GM23248 (cell line): Measurements from ENCODE around the gene ADAMTS14. TPM values are rescaled to one million over a fixed set of nuclear protein-coding genes. Genes with fewer than 3 reads are reported as not detected.

Source experiments
- DNase-seq: peaks from one replicate; pipeline ENCODE4 v3.0.0-alpha.2; 2015
- H2AFZ ChIP-seq: fragments of 200-600 bp; sonication (generic); 2 replicates; pipeline ENCODE4 v1.6.1; 2016; ENCODE audit warnings: antibody characterized with exemption
- H3F3A ChIP-seq: fragments of 200-600 bp; sonication (generic); 2 replicates; pipeline ENCODE4 v1.6.1; 2016; ENCODE audit warnings: mild to moderate bottlenecking, antibody characterized with exemption, mixed run types; ENCODE audit not compliant: insufficient read depth
- H3K27ac ChIP-seq: fragments of 200-600 bp; sonication (generic); 2 replicates; pipeline ENCODE4 v1.5.1; 2016; ENCODE audit warnings: mild to moderate bottlenecking
- H3K27me3 ChIP-seq: fragments of 200-600 bp; sonication (generic); replicated peaks from 2 replicates; pipeline ENCODE4 v1.6.1; 2016; ENCODE audit warnings: mild to moderate bottlenecking; ENCODE audit not compliant: insufficient read depth
- H3K36me3 ChIP-seq: fragments of 200-600 bp; sonication (generic); 2 replicates; pipeline ENCODE4 v1.6.1; 2016; ENCODE audit warnings: low read depth, mild to moderate bottlenecking
- H3K4me1 ChIP-seq: fragments of 200-600 bp; sonication (generic); 2 replicates; pipeline ENCODE4 v1.6.1; 2016; ENCODE audit warnings: mild to moderate bottlenecking; ENCODE audit not compliant: insufficient read depth
- H3K4me2 ChIP-seq: fragments of 200-600 bp; sonication (generic); one replicate; pipeline ENCODE4 v1.6.1; 2016; ENCODE audit warnings: mild to moderate bottlenecking; ENCODE audit not compliant: unreplicated experiment
- H3K4me3 ChIP-seq: fragments of 200-600 bp; sonication (generic); 2 replicates; pipeline ENCODE4 v1.5.1; 2016; ENCODE audit warnings: mild to moderate bottlenecking
- H3K79me2 ChIP-seq: fragments of 200-600 bp; sonication (generic); 2 replicates; pipeline ENCODE4 v1.6.1; 2016; ENCODE audit warnings: mild to moderate bottlenecking; ENCODE audit not compliant: insufficient read depth
- H3K9ac ChIP-seq: fragments of 200-600 bp; sonication (generic); 2 replicates; pipeline ENCODE4 v1.6.1; 2016; ENCODE audit warnings: mild to moderate bottlenecking
- H3K9me2 ChIP-seq: fragments of 200-600 bp; sonication (generic); 2 replicates; pipeline ENCODE4 v1.6.1; 2016; ENCODE audit warnings: mixed run types, mild to moderate bottlenecking, moderate library complexity; ENCODE audit not compliant: insufficient read depth
- H3K9me3 ChIP-seq: fragments of 200-600 bp; sonication (generic); one replicate; pipeline ENCODE4 v1.6.1; 2017; ENCODE audit warnings: low read depth
- H4K20me1 ChIP-seq: fragments of 200-600 bp; sonication (generic); 2 replicates; pipeline ENCODE4 v1.6.0; 2016; ENCODE audit not compliant: insufficient read depth
- EZH2 ChIP-seq: fragments of 200-600 bp; sonication (generic); IDR thresholded peaks from 2 replicates; pipeline ENCODE4 v1.6.1; 2018; ENCODE audit warnings: antibody characterized with exemption, mild to moderate bottlenecking; ENCODE audit not compliant: insufficient read depth, poor library complexity, severe bottlenecking
- EZH2phosphoT487 ChIP-seq: fragments of 200-600 bp; sonication (generic); IDR thresholded peaks from 2 replicates; pipeline ENCODE4 v1.6.1; 2018; ENCODE audit warnings: antibody characterized with exemption, moderate library complexity, mild to moderate bottlenecking, low read depth; ENCODE audit not compliant: insufficient read depth
- WGBS, 2 experiments: methylation state at CpG; one replicate each; pipeline ENCODE4 v1.1.6; 2015 to 2017; ENCODE audit warnings: low lambda C conversion rate in 2 of 2, low coverage in 1 of 2; ENCODE audit errors: missing lambda C conversion rate in 2 of 2; 5-methylcytosine and 5-hydroxymethylcytosine counted together
- in situ Hi-C: fragments of 300-500 bp; cut with MboI; formaldehyde crosslinking; loops from 2 replicates; pipeline ENCODE4 v1.15.0; 2020
- polyA plus RNA-seq: library from polyadenylated mRNA; unstranded; fragments of >200 nt; fragmentation: Nextera tagmentation; extraction: Ambion mirVana; gene quantifications from 2 replicates; pipeline ENCODE4 v1.2.1, GENCODE V29; 2016
- total RNA-seq: library from RNA; depleted of rRNA; stranded (reverse); fragments of >200 nt; shearing (Covaris generic); gene quantifications from 2 replicates; pipeline ENCODE4 v1.2.3, GENCODE V29; 2014

Gene ADAMTS14
- total and polyA plus RNA-seq, 2 experiments from 2014 or later = 0.91 to 0.97 TPM

DNA sequence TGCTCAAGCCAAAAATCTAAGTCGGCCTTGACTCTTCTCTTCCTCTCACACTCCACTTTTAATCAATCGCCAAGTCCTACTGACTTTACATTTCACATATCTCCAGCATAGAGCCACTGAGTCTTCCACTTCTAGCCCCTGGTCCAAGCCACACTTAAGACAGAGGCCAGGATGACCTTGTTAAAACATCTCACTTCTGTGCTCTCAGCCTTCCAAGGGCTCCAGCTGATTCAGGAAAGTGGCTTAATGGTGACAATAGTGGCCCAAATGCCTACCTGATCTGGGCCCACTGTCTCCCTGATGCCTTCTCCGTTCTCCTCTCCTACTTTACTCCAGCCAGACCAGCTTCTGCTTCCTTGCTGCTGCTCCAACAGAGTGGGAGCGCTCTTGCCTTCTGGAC is 108.5 kb downstream of the ADAMTS14 start:
- Histone ChIP-seq H3K4me2 (no peak overlapping the region), H3K79me2 (no peaks in the 10 kb centered on the region), H3K27ac (no peak overlapping the region), H4K20me1 (no peaks in the 10 kb centered on the region), H3K9me3 (no peaks in the 10 kb centered on the region), H3K4me3 (no peak overlapping the region), H2AFZ (no peak overlapping the region), H3K27me3 (no peaks in the 10 kb centered on the region; the same call in 1 of the 2 replicates), H3F3A (no peaks in the 10 kb centered on the region), H3K9ac (no peak overlapping the region), H3K9me2 (no peaks in the 10 kb centered on the region), H3K36me3 (no peaks in the 10 kb centered on the region), H3K4me1 (no peaks in the 10 kb centered on the region)
- WGBS, 2 experiments = 84 to 90% methylated on average over 4 of the region's 4 CpGs
- in situ Hi-C loops = no loop called here
- TF ChIP-seq EZH2 (no peak), EZH2phosphoT487 (no peak)
- no peak for DNase-seq

DNA sequence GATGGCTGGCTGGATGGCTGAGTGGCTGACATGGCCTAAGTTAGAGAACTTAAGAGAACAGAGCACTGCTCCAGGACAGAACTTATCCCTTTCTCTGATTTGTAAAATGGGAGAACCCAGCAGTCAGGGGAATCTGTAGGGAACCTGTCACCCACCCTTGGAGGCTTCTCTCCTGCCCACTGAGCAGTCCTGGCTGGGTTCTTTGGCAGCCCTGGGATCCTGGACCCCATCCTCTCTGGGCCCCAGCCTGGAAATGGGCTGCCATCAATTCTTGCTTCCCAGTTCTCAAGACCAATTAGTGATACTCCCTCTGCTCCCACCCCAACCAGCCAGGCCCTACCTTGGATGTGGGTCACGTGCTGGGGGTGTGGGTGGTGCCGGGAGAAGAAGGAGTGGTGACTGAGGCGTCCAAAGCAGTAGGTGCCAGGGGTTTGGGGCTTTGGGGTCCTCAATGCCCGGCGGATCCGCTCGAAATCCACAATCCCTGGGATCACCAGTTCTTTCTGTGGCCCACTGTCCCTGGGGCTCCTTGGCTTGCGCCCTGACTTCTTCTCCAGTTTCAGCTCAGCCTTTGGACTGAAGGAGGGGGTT is 109.2 kb downstream of the ADAMTS14 start:
- H4K20me1 ChIP-seq = no peaks in the 10 kb centered on the region
- no peaks in the 10 kb centered on the region for H3K36me3 ChIP-seq
- no peaks in the 10 kb centered on the region for H3K9me2 ChIP-seq
- H2AFZ ChIP-seq = no peak overlapping the region
- no peaks in the 10 kb centered on the region for H3K9me3 ChIP-seq
- no peak for TF ChIP-seq EZH2phosphoT487
- no peak for TF ChIP-seq EZH2
- DNase-seq = no peak
- 76 to 80% methylated on average over 6 to 8 of the region's 8 CpGs for WGBS, 2 experiments
- H3K4me3 ChIP-seq = no peak overlapping the region
- no peak overlapping the region for H3K27ac ChIP-seq
- H3F3A ChIP-seq = no peaks in the 10 kb centered on the region
- no peaks in the 10 kb centered on the region for H3K4me1 ChIP-seq
- in situ Hi-C loops = no loop called here
- H3K79me2 ChIP-seq = no peaks in the 10 kb centered on the region
- no peak overlapping the region for H3K9ac ChIP-seq
- H3K4me2 ChIP-seq = no peak overlapping the region
- no peaks in the 10 kb centered on the region; the same call in 1 of the 2 replicates for H3K27me3 ChIP-seq

DNA sequence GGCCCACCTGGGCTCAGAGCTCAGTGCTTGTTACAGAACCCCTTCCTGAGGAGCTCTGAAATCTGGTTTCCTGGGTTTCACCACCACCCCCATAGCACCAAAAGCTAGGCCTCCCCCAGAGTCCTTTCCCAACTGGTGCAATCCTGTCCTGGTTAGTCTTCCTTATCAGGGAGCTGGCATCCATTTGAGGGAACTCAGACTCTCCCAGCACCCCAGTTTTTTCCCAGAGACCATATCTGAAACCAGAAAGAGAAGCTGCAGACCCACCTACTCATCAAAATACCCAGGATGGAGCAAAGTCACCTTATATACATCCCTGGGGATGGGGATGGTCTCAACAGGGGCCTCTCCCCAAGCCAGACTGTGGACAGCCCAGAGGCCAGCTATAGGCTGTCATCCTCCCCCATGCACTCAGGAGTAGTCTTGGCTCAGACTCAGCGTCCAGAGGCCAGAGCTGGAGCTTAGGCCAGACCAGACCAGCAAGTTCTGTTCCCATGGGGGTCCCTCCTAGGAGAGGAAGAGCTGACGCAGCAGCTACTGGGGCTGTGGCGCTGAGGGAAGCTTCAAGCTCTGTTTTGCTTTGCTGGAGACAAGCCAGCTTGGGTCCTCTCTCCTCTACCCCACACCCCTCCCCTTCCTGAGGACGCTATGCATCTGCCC is 109.9 kb downstream of the ADAMTS14 start:
- no peak for TF ChIP-seq EZH2phosphoT487
- TF ChIP-seq EZH2 = no peak
- Histone ChIP-seq H3K4me3 (no peak overlapping the region), H3K9me2 (no peaks in the 10 kb centered on the region), H3K36me3 (no peaks in the 10 kb centered on the region), H3K79me2 (no peaks in the 10 kb centered on the region), H3K9me3 (no peaks in the 10 kb centered on the region), H3K27me3 (no peaks in the 10 kb centered on the region; the same call in 1 of the 2 replicates), H2AFZ (no peak overlapping the region), H3F3A (no peaks in the 10 kb centered on the region), H3K4me1 (0 out of 2 replicates have a peak, but pooled peaks cover 5% of the 10 kb centered on the region), H4K20me1 (no peaks in the 10 kb centered on the region), H3K4me2 (no peak overlapping the region), H3K27ac (no peak overlapping the region), H3K9ac (no peak overlapping the region)
- DNase-seq = no peak
- in situ Hi-C loops = no loop called here
- WGBS, 2 experiments = 56 to 58% methylated on average over 4 of the region's 4 CpGs

GRCh38 chr10:70782746-70783680 is 110.7 kb downstream of the ADAMTS14 start:
- Histone ChIP-seq H3K4me3 (no peak overlapping the region), H3K4me2 (no peak overlapping the region), H3K27me3 (no peaks in the 10 kb centered on the region; the same call in 1 of the 2 replicates), H3K4me1 (0 out of 2 replicates have a peak, but pooled peaks cover 6% of the 10 kb centered on the region), H3K9ac (no peak overlapping the region), H3K36me3 (no peaks in the 10 kb centered on the region), H2AFZ (no peak overlapping the region), H3K79me2 (no peaks in the 10 kb centered on the region), H3K9me2 (no peaks in the 10 kb centered on the region), H3K9me3 (no peaks in the 10 kb centered on the region), H4K20me1 (no peaks in the 10 kb centered on the region), H3K27ac (no peak overlapping the region), H3F3A (no peaks in the 10 kb centered on the region)
- TF ChIP-seq EZH2phosphoT487 (no peak), EZH2 (no peak)
- DNase-seq = no peak
- in situ Hi-C loops = no loop called here
- 70 to 71% methylated on average over 11 of the region's 11 CpGs for WGBS, 2 experiments
